Inflammatory macrophage (primary cell): ENCODE measurements around the gene ZDHHC22.
A peak's percentile ranks its signal among the peaks of the same experiment; 100 is the strongest.

Experiments used
- DNase-seq, 2 donors: peaks; one replicate each; pipeline ENCODE4 v3.0.0-alpha.2; 2020 to 2022

ZDHHC22 gene

GRCh38 chr14:77125823-77126325, 15.7 kb downstream of the ZDHHC22 start:
- DNase-seq: no peak

- no peak for DNase-seq
These were observed 16.2 kb downstream of the ZDHHC22 start for GRCh38 chr14:77125281-77125801.

GRCh38 chr14:77124345-77125280, 17.0 kb downstream of the ZDHHC22 start:
- DNase-seq: peak; percentile 26 to 57

- no peak for DNase-seq
These were observed 17.9 kb downstream of the ZDHHC22 start for GRCh38 chr14:77123381-77124325.

GRCh38 chr14:77122526-77123125, 19.0 kb downstream of the ZDHHC22 start:
- DNase-seq: no peak

GRCh38 chr14:77120771-77121743, 20.5 kb downstream of the ZDHHC22 start:
- peak in 1 of 2 donors; percentile 24 for DNase-seq

- DNase-seq: no peak
These were observed 21.7 kb downstream of the ZDHHC22 start for GRCh38 chr14:77119851-77120250.

GRCh38 chr14:77116172-77116817, 25.3 kb downstream of the ZDHHC22 start:
- DNase-seq: no peak

GRCh38 chr14:77114609-77115008, 27.0 kb downstream of the ZDHHC22 start:
- no peak for DNase-seq

GRCh38 chr14:77113644-77114043, 27.9 kb downstream of the ZDHHC22 start:
- DNase-seq: no peak

- DNase-seq: no peak
These were observed 30.6 kb downstream of the ZDHHC22 start for GRCh38 chr14:77111021-77111420.

GRCh38 chr14:77110286-77110685, 31.3 kb downstream of the ZDHHC22 start:
- DNase-seq: no peak

GRCh38 chr14:77109656-77110055, 31.9 kb downstream of the ZDHHC22 start:
- no peak for DNase-seq

GRCh38 chr14:77108753-77109152, 32.8 kb downstream of the ZDHHC22 start:
- DNase-seq: no peak

GRCh38 chr14:77107228-77107627, 34.4 kb downstream of the ZDHHC22 start:
- no peak for DNase-seq

- no peak for DNase-seq
These were observed 34.9 kb downstream of the ZDHHC22 start for GRCh38 chr14:77106666-77107065.

GRCh38 chr14:77105145-77105939, 36.2 kb downstream of the ZDHHC22 start:
- DNase-seq: no peak

- DNase-seq: no peak
These were observed 37.2 kb downstream of the ZDHHC22 start for GRCh38 chr14:77104393-77104792.

- DNase-seq: no peak
These were observed 37.6 kb downstream of the ZDHHC22 start for GRCh38 chr14:77103951-77104350.

GRCh38 chr14:77103475-77103874, 38.1 kb downstream of the ZDHHC22 start:
- no peak for DNase-seq
